Keratinocyte (primary cell): ENCODE measurements around the gene MTA3. TPM values are rescaled to one million over a fixed set of nuclear protein-coding genes. Genes with fewer than 3 reads are reported as not detected.

Source experiments
- DNase-seq: peaks from one replicate; pipeline ENCODE4 v3.0.0-alpha.2; 2011; ENCODE audit warnings: low read depth, missing footprints, low spot score
- FAIRE-seq: peaks from 2 replicates; lab custom pipeline; 2011; peaks lifted over from hg19 to GRCh38; lab: Jason Lieb, UNC
- H2AFZ ChIP-seq: 2 replicates; pipeline ENCODE4 v1.6.0; 2012; ENCODE audit warnings: low read length, control low read depth, inconsistent platforms; ENCODE audit not compliant: control insufficient read depth
- H3K27ac ChIP-seq: 2 replicates; pipeline ENCODE4 v1.5.1; 2011; ENCODE audit warnings: low read length; ENCODE audit not compliant: control insufficient read depth, insufficient read depth
- H3K27me3 ChIP-seq: 3 replicates; pipeline ENCODE4 v1.6.0; 2011; ENCODE audit warnings: low read length; ENCODE audit not compliant: control insufficient read depth, insufficient read depth; ENCODE audit errors: extremely low read depth
- H3K36me3 ChIP-seq, 2 experiments: 2 replicates in 1 of 2; 3 replicates in 1 of 2; pipeline ENCODE4 v1.5.1; 2011; ENCODE audit warnings: low read length in 2 of 2, mild to moderate bottlenecking in 1 of 2; ENCODE audit not compliant: control insufficient read depth in 2 of 2, insufficient read depth in 2 of 2; ENCODE audit errors: extremely low read depth in 1 of 2
- H3K4me1 ChIP-seq: 3 replicates; pipeline ENCODE4 v1.5.1; 2011; ENCODE audit warnings: low read length; ENCODE audit not compliant: control insufficient read depth, insufficient read depth; ENCODE audit errors: extremely low read depth
- H3K4me2 ChIP-seq: 3 replicates; pipeline ENCODE4 v1.6.0; 2011; ENCODE audit warnings: low read depth, low read length; ENCODE audit not compliant: control insufficient read depth, insufficient read depth; ENCODE audit errors: extremely low read depth
- H3K4me3 ChIP-seq, 3 experiments: fragments of 200-600 bp in 1 of 3; sonication (generic) in 1 of 3; 2 replicates in 2 of 3; 3 replicates in 1 of 3; pipeline ENCODE4 v1.5.1; 2011 to 2016; ENCODE audit warnings: low read length in 3 of 3, mild to moderate bottlenecking in 3 of 3, control low read depth in 2 of 3, inconsistent platforms in 1 of 3, low read depth in 1 of 3, mixed read lengths in 1 of 3, mixed run types in 1 of 3, moderate library complexity in 1 of 3; ENCODE audit not compliant: control insufficient read depth in 2 of 3, insufficient read depth in 2 of 3; ENCODE audit errors: extremely low read depth in 1 of 3
- H3K79me2 ChIP-seq: 2 replicates; pipeline ENCODE4 v1.6.0; 2012; ENCODE audit warnings: low read length; ENCODE audit not compliant: control insufficient read depth, insufficient read depth
- H3K9ac ChIP-seq: 3 replicates; pipeline ENCODE4 v1.6.0; 2011; ENCODE audit warnings: low read length; ENCODE audit not compliant: control insufficient read depth, insufficient read depth; ENCODE audit errors: extremely low read depth
- H3K9me1 ChIP-seq: 3 replicates; pipeline ENCODE4 v1.6.0; 2011; ENCODE audit warnings: low read length; ENCODE audit not compliant: control insufficient read depth, insufficient read depth; ENCODE audit errors: extremely low read depth
- H3K9me3 ChIP-seq: 2 replicates; pipeline ENCODE4 v1.5.1; 2012; ENCODE audit warnings: low read depth, low read length; ENCODE audit not compliant: control insufficient read depth
- H4K20me1 ChIP-seq: 3 replicates; pipeline ENCODE4 v1.6.0; 2011; ENCODE audit warnings: low read length; ENCODE audit not compliant: control insufficient read depth, insufficient read depth; ENCODE audit errors: extremely low read depth
- CTCF ChIP-seq, 3 experiments: IDR thresholded peaks in 1 of 3; conservative IDR thresholded peaks in 1 of 3; optimal IDR thresholded peaks in 1 of 3; 2 replicates in 2 of 3; 3 replicates in 1 of 3; pipeline versions ENCODE3 to v1.5.1; 2011; ENCODE audit warnings: low read length in 3 of 3, mild to moderate bottlenecking in 3 of 3, moderate library complexity in 2 of 3, control low read depth in 1 of 3, inconsistent platforms in 1 of 3; ENCODE audit not compliant: insufficient read depth in 2 of 3; ENCODE audit errors: extremely low read depth in 1 of 3
- EZH2 ChIP-seq: IDR thresholded peaks from one replicate; pipeline ENCODE4 v1.6.1; 2012; ENCODE audit warnings: inconsistent platforms, mild to moderate bottlenecking, low read length, moderate library complexity
- dilution Hi-C: fragments of 300-500 bp; cut with MboI; formaldehyde crosslinking; loops from one replicate; pipeline ENCODE4 v1.7.0; 2020; ENCODE audit warnings: low sequenced_read_pairs; ENCODE audit not compliant: extremely low pct_ligation_motif_present
- polyA plus RNA-seq, 5 experiments: library from polyadenylated mRNA; depleted of rRNA in 3 of 5; stranded (reverse) in 3 of 5; stranded (forward) in 1 of 5; unstranded in 1 of 5; fragments of >200 nt; gene quantifications; 1 replicate in 1 of 5; 2 replicates in 3 of 5; 3 replicates in 1 of 5; pipeline versions ENCODE4 v1.2.1 to v1.2.3, GENCODE V29; 2011 to 2012; ENCODE audit warnings: missing spikeins in 2 of 5, low read depth in 1 of 5, low replicate concordance in 1 of 5

MTA3 gene
- polyA plus RNA-seq, 1 donor (not counting 4 experiments of a cell fraction or from before 2014, with no cell fraction given): 34.3 TPM

GRCh38 chr2:42793334-42794270 lies 225.2 kb downstream of the MTA3 start:
- H4K20me1 ChIP-seq: no peaks in the 10 kb centered on the region
- peak overlapping the region; percentile 68 for H2AFZ ChIP-seq
- peaks cover 13% of the 10 kb centered on the region for H3K27me3 ChIP-seq
- peak overlapping the region in 2 of 3 experiments; percentile 55 to 64 for H3K4me3 ChIP-seq
- DNase-seq (no peak), FAIRE-seq (no peak)
- dilution Hi-C loops: no loop called here
- peaks cover 10% of the 10 kb centered on the region for H3K4me1 ChIP-seq
- TF ChIP-seq EZH2 (no peak), CTCF (optimal IDR thresholded peaks at IDR 0.05 in 1 of 3, IDR thresholded peaks at IDR 0.05 in 1 of 3, conservative IDR thresholded peaks at IDR 0.05 in 1 of 3; ENCODE audit: extremely low read depth in 1 of 3, insufficient read depth in 2 of 3, low read length in 3 of 3) (no peak)
- peak overlapping the region; percentile 78 for H3K4me2 ChIP-seq
- no peak overlapping the region for H3K27ac ChIP-seq
- H3K79me2 ChIP-seq: no peaks in the 10 kb centered on the region
- H3K36me3 ChIP-seq: no peaks in the 10 kb centered on the region
- H3K9me3 ChIP-seq: no peaks in the 10 kb centered on the region
- H3K9ac ChIP-seq: peak overlapping the region; percentile 50
- no peaks in the 10 kb centered on the region for H3K9me1 ChIP-seq

- no peak overlapping the region for H3K27ac ChIP-seq
- no peaks in the 10 kb centered on the region for H3K36me3 ChIP-seq
- H4K20me1 ChIP-seq: no peaks in the 10 kb centered on the region
- no peaks in the 10 kb centered on the region for H3K9me3 ChIP-seq
- dilution Hi-C loops: no loop called here
- no peak overlapping the region for H3K4me3 ChIP-seq
- DNase-seq (no peak), FAIRE-seq (no peak)
- TF ChIP-seq CTCF (optimal IDR thresholded peaks at IDR 0.05 in 1 of 3, IDR thresholded peaks at IDR 0.05 in 1 of 3, conservative IDR thresholded peaks at IDR 0.05 in 1 of 3; ENCODE audit: extremely low read depth in 1 of 3, insufficient read depth in 2 of 3, low read length in 3 of 3) (no peak), EZH2 (no peak)
- peaks cover 13% of the 10 kb centered on the region for H3K27me3 ChIP-seq
- H3K4me1 ChIP-seq: peaks cover 10% of the 10 kb centered on the region
- no peak overlapping the region for H2AFZ ChIP-seq
- H3K4me2 ChIP-seq: no peak overlapping the region
- no peak overlapping the region for H3K9ac ChIP-seq
- H3K79me2 ChIP-seq: no peaks in the 10 kb centered on the region
- no peaks in the 10 kb centered on the region for H3K9me1 ChIP-seq
Observed at GRCh38 chr2:42794271-42795046, 226.0 kb downstream of the MTA3 start.
